ENCODE measurements around the gene SCFD1. TPM values are rescaled to one million over a fixed set of nuclear protein-coding genes. Genes with fewer than 3 reads are reported as not detected.
"Not testable (repeated sequence)": the region's sequence is repeated elsewhere in the genome, so short reads cannot be mapped to it uniquely, and the experiment has no call there.

SCFD1 gene
- total RNA-seq, 6 donors from 2014 or later, result 26.1 to 132 (median 66.2) TPM

DNA sequence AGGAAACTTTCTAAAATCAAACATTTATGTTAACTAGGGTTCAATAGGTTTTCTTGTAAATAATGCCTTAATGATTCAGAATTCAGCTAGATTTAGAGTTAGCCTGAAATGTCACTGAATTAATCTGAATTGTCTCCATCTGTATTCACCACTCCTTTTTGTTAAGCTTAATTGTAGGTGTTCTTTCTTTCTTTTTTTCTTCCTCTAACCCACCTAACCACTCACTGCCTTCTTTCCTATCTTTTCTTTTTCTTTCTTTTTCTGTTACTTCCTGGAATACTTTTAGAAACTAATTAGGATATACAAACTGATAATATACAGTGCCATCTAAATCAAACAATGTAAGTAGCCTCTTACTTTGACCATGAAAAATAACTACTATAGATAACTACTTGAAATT is 33.2 kb upstream of the SCFD1 start:
- peaks cover 0 to 7% (median 0%) of the 10 kb centered on the region in 4 donors for H3K9me3 ChIP-seq
- H3K27ac ChIP-seq, result no peak overlapping the region
- ATAC-seq (ENCODE audit: low FRiP score in 2 of 2) (no peak), DNase-seq (no peak)
- TF ChIP-seq EP300 (IDR thresholded peaks at IDR 0.05) (no peak), POLR2A (IDR thresholded peaks at IDR 0.05) (no peak)
- no peaks in the 10 kb centered on the region for H3K27me3 ChIP-seq
- H3K4me3 ChIP-seq, result no peak overlapping the region
- peaks cover 0 to 24% (median 10%) of the 10 kb centered on the region in 4 donors for H3K36me3 ChIP-seq
- H3K4me1 ChIP-seq, result no peaks in the 10 kb centered on the region

- DNase-seq, result no peak
- Histone ChIP-seq H3K27ac (no peak overlapping the region), H3K36me3 (peaks cover 0 to 39% (median 13%) of the 10 kb centered on the region in 4 donors), H3K4me1 (no peaks in the 10 kb centered on the region), H3K4me3 (no peak overlapping the region), H3K27me3 (no peaks in the 10 kb centered on the region), H3K9me3 (no peaks in the 10 kb centered on the region)
- WGBS, 2 donors, result 51 to 73% methylated on average over 1 of the region's 1 CpG
- TF ChIP-seq CTCF (IDR thresholded peaks at IDR 0.05) (no peak), POLR2A (IDR thresholded peaks at IDR 0.05) (no peak), POLR2AphosphoS5 (IDR thresholded peaks at IDR 0.05) (no peak), EP300 (IDR thresholded peaks at IDR 0.05) (no peak)
- ATAC-seq (ENCODE audit: low FRiP score in 2 of 2), result no peak
Measured at GRCh38 chr14:30596935-30597334, 25.2 kb upstream of the SCFD1 start.

DNA sequence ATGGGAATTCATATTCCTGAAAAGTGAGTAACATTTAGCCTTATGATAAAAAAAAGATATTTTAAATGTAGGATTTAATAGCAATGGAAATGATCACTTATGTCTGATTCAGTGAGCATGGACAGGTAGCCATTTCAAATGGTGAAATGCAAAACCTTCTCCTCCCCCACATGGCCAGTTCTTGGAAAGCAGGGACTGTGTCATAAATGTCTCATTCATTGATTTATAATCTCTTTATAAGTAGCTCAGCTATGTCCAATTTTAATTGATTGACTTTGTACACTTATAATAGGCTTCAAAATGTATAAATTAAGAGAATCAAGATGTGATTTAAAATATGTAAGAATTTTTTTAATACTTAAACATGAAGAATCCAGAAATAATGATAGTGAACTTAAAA is 24.6 kb upstream of the SCFD1 start:
- TF ChIP-seq POLR2AphosphoS5 (IDR thresholded peaks at IDR 0.05) (no peak), POLR2A (IDR thresholded peaks at IDR 0.05) (no peak), CTCF (IDR thresholded peaks at IDR 0.05) (no peak), EP300 (IDR thresholded peaks at IDR 0.05) (no peak)
- Histone ChIP-seq H3K4me3 (no peak overlapping the region), H3K27ac (no peak overlapping the region), H3K36me3 (peaks cover 0 to 45% (median 17%) of the 10 kb centered on the region in 4 donors), H3K4me1 (no peaks in the 10 kb centered on the region), H3K9me3 (no peaks in the 10 kb centered on the region), H3K27me3 (no peaks in the 10 kb centered on the region)
- ATAC-seq (ENCODE audit: low FRiP score in 2 of 2) (no peak), DNase-seq (no peak)

GRCh38 chr14:30600922-30601918 is 20.9 kb upstream of the SCFD1 start:
- Histone ChIP-seq H3K4me1 (no peaks in the 10 kb centered on the region), H3K4me3 (no peak overlapping the region), H3K27me3 (no peaks in the 10 kb centered on the region), H3K36me3 (peaks cover 0 to 72% (median 34%) of the 10 kb centered on the region in 4 donors), H3K27ac (no peak overlapping the region), H3K9me3 (no peaks in the 10 kb centered on the region)
- 87 to 94% methylated on average over 8 of the region's 8 CpGs for WGBS, 2 donors
- TF ChIP-seq POLR2AphosphoS5 (IDR thresholded peaks at IDR 0.05), result no peak
- ATAC-seq (ENCODE audit: low FRiP score in 2 of 2) (peak in 1 of 2 donors; percentile 61), DNase-seq (no peak)

- H3K27ac ChIP-seq, result no peak overlapping the region
- no peak for DNase-seq
- TF ChIP-seq POLR2AphosphoS5 (IDR thresholded peaks at IDR 0.05) (no peak), CTCF (IDR thresholded peaks at IDR 0.05) (no peak), EP300 (IDR thresholded peaks at IDR 0.05) (no peak), POLR2A (IDR thresholded peaks at IDR 0.05) (no peak)
- no peaks in the 10 kb centered on the region for H3K9me3 ChIP-seq
- H3K36me3 ChIP-seq, result peaks cover 0 to 64% (median 29%) of the 10 kb centered on the region in 4 donors
- ATAC-seq (ENCODE audit: low FRiP score in 2 of 2), result no peak
- H3K4me1 ChIP-seq, result no peaks in the 10 kb centered on the region
- H3K27me3 ChIP-seq, result no peaks in the 10 kb centered on the region
- no peak overlapping the region for H3K4me3 ChIP-seq
- WGBS, 2 donors, result 89 to 98% methylated on average over 3 of the region's 3 CpGs
Measured at GRCh38 chr14:30603402-30603801, 18.7 kb upstream of the SCFD1 start.

GRCh38 chr14:30604696-30605095 is 17.4 kb upstream of the SCFD1 start:
- H3K27me3 ChIP-seq; H3K27ac ChIP-seq; H3K4me1 ChIP-seq; ATAC-seq (ENCODE audit: low FRiP score in 2 of 2); H3K4me3 ChIP-seq; H3K9me3 ChIP-seq; DNase-seq: not testable (repeated sequence)
- 95 to 99% methylated on average over 8 of the region's 8 CpGs for WGBS, 2 donors
- peaks cover 0 to 52% (median 28%) of the 10 kb centered on the region in 4 donors for H3K36me3 ChIP-seq

Data from upper lobe of left lung (tissue), 6 donors.